GM21529 (cell line): ENCODE data around the gene LSG1.
"Not testable (repeated sequence)": the region's sequence is repeated elsewhere in the genome, so short reads cannot be mapped to it uniquely, and the experiment has no call there.

Experiments
- ATAC-seq: cut with Tn5 transposase; IDR thresholded peaks from one replicate; pipeline ENCODE4 v1.9.1; 2021; ENCODE audit not compliant: unreplicated experiment

The LSG1 gene

GRCh38 chr3:194619741-194620140 lies 52.2 kb downstream of the LSG1 start:
- ATAC-seq: no peak

DNA sequence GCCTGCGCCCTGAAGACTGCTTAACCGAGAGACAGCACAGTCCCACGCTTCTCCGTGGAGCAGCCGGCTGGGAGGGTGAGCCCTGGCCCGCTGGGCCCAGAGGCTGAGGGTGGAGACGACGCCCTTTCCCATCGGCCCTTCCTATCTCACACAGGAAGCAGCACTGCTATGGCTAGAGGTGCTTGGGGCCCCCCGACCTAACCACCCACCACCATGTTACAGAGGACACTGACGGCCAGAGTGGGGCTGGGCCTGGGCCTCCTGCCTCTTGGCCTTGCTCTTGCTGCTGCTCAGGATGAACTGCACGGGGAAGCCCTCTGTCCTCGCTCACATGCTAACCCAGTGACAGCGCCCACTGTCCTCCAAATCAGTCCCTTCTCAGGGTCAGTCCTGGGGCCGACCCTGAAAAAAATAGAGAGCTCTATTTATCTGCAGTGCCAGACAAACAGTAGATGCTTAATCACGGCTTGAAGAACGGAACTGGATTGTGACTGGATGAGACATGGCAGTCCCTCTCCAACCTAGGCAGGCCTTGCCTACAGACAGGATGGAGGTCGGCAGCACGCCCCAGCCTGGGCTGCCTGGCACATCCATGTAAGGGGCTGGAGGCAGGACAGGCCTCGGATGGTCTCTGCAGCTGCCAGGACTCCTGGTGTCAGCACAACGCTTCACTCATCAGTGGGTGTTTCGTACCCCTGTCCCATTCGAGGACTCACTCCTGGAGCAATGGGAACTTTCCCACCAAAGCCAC lies 53.0 kb downstream of the LSG1 start:
- no peak for ATAC-seq

- ATAC-seq: peak; percentile 55
Measured at GRCh38 chr3:194617827-194618226, 54.2 kb downstream of the LSG1 start.

DNA sequence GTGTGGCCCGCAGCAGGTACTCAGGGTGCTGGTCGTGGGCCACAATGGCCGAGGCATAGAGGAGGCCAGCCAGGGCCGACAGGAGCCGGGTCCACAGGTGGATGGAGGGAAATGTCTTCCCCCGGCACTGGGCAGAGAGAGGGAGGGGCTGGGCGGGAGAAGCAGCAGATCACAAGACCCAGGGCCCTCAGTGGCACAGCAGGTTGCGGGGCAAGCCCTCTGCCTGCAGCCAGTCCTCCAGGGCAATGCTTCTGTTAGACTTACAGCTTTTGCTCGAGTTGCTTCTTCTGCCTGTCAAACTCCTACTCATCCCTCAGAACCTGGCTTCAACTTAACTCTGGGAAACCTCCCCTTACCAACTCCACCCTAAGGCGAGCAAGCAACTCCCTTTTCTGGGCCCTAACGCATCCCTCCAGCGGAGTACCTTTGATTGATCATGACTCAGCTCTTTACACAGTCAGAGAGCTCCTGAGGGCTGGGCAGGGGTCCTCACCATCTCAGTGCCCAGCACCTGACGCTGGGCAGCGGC lies 54.8 kb downstream of the LSG1 start:
- ATAC-seq: no peak

DNA sequence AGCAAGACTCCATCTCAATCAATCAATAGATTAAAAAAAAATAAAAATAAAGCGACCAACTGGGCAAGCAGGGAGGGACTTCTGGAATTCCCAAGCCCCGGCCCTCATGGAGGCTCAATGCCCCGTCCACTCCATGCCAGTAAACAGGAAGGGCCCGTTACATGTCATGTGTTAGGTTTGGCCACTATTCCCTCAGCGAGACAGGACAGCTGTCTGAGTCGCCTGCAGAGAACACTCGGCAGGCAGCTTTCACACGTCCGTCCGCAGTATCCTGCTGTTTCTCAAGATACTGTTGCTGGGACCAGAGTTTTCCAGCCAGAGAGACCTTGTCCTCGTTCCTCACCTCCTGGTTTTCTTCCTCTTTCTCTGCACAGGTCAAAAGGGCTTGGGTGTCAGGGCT lies 56.8 kb downstream of the LSG1 start:
- ATAC-seq: no peak

GRCh38 chr3:194612221-194612620 lies 59.8 kb downstream of the LSG1 start:
- ATAC-seq: no peak

GRCh38 chr3:194610689-194611088 lies 61.3 kb downstream of the LSG1 start:
- no peak for ATAC-seq

GRCh38 chr3:194609601-194610000 lies 62.4 kb downstream of the LSG1 start:
- no peak for ATAC-seq

DNA sequence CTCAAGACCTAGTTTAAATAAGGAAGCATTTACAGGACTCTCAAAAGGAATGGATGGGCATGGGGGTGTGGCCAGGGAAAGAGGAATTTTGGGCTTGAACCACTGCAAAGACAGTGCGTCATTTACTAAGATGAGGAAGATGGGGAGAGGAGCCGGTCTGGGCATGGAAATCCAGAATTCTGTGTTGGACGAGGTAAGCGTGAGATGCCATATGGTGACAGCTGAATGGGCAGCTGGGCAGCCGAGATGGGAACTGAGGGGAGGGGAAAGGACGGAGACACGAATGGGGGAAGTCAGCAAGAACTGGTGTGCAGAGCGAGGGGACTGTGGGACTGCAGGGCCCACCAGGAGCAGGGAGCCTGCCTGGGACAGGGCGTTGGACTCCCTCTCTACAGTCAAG lies 63.0 kb downstream of the LSG1 start:
- no peak for ATAC-seq

- no peak for ATAC-seq
Measured at GRCh38 chr3:194607592-194608389, 64.2 kb downstream of the LSG1 start.

GRCh38 chr3:194606941-194607340 lies 65.0 kb downstream of the LSG1 start:
- ATAC-seq: no peak

- no peak for ATAC-seq
Measured at GRCh38 chr3:194606163-194606562, 65.8 kb downstream of the LSG1 start.

- ATAC-seq: not testable (repeated sequence)
Measured at GRCh38 chr3:194605314-194605713, 66.7 kb downstream of the LSG1 start.

GRCh38 chr3:194604837-194605236 lies 67.2 kb downstream of the LSG1 start:
- ATAC-seq: no peak

DNA sequence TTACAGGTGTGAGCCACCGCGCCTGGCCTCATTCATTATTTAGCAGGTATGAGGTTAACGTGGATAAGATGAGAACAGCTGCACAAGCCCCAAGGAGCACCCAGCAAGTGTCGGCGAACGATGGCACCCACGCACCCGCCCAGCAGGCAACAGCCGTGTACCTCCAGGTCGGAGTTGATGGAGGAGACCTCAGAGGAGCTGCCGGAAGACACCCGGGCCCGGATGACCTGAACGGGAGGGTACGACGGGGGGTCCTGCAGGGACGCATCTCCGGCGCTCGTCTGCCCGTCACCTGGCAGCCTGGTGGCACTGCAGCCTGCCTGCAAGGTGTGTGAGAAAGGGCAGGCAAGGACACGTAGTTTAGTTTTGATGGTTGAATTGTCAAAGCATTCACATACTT lies 67.9 kb downstream of the LSG1 start:
- no peak for ATAC-seq

DNA sequence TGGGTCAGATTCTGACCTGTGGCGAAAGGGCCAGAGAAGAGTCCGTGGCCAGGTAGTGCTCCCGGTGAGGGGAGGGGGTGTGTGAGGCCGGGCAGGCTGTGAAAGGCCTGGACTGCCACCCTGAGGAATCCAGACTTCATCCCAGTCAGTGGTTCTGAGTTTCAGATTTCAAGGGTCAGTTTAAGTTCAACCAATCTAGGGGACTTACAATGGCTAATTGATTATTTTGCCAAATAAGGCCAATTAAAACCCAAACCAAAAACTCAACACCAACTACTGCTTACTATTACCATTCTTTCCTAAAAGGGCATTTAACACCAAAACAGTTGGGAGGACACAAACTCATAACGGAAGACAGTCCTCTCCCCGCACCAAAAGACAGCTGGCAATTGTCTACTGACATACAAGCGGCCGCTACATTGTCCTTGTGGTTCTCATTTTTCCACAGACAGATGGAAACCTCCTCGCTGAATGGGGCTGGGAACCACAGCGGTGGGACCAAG lies 69.3 kb downstream of the LSG1 start:
- ATAC-seq: no peak

DNA sequence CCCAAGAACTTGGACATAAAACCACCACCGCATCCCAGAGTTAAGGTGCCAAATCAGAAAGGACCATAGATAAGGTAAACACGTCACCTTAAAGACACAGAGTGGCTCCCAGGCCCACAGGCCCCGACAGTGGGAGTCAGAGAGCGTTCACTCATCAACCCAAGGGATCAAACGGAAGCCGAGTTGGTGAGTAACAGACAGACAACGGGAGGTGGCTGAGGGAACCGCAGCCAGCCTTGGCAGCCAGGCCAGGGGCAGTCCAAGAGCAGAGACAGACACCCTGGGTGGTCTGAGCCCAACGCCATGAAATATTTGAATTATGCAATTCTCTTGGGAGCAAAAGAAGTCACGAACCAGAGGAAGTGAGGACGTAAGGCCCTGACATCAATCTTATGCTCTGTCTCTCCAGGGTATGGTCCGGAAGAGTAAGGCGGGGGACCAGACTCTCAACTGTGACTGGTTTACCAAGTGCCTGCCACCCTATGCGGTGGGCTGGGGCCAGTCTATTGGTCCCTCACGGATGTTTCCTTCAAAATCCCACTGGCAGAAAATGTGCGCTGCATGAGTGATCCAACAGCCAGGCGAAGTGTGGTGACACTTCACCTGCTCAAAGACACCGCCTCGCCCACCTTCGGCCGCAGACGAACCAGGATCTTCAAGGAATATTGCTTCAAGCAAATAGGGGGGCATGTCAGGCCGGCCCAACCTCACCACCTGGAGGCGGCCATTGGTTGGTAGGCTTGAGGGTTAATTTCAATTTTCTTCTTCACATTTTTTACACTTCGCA lies 73.0 kb downstream of the LSG1 start:
- ATAC-seq: no peak

GRCh38 chr3:194596906-194597305 lies 75.1 kb downstream of the LSG1 start:
- no peak for ATAC-seq

DNA sequence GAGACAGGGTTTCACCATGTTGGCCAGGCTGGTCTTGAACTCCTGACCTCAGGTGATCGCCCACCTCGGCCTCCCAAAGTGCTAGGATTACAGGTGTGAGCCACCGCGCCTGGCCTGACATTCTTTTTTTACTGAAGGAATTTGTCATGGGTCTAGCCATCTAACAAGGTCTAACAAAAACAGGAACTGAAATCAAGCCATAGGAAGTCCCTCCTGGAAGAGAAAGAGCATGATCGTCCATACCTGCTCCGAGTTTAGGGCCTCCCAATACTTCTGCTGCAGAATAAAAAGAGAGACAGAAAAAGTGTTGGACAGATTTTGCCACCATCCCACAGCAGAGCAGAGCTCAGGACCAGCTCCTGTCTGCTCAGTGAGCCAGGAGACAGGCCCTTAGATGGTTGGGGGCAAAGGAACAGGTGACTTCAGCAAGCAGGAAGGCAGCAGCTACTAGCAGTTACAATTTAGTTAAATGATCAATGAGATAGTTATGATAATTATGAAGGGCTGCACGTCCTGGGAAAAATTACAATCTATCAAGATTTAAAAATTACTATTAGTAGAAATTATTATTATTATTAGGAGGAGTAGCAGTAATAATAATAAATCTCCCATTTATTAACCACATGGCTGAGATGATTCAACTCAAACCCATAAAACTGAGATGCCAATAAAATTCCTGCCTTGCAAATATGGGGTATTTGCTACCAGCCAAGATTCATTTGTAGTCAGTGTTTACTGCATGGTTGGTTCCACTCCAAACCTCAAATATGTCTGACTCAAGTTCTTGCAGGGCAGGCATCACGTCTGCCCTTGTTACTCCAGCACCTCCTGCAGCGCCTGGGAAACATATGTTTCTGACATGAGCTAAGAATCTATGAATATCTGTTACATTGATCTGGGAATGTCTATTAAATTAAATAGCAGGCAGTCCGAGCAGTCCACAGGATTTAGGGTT lies 78.9 kb downstream of the LSG1 start:
- peak; percentile 54 for ATAC-seq
